IMR-90 (cell line): ENCODE results near the gene HACD4. TPM values are rescaled to one million over a fixed set of nuclear protein-coding genes. Genes with fewer than 3 reads are reported as not detected.
A peak's percentile ranks its signal among the peaks of the same experiment; 100 is the strongest.

ENCODE experiments used
- ATAC-seq: fragments of 200-7000 bp; cut with Tn5 transposase; 2 replicates; pipeline ENCODE4 v1.9.1; 2020; ENCODE audit warnings: low read depth, mild to moderate bottlenecking, moderate library complexity
- BruUV-seq: library from RNA; stranded (reverse); fragments of 400-500 nt; replicated peaks from 2 replicates; lab custom pipeline; 2021; lab: Mats Ljungman, UMichigan
- CTCF ChIA-PET: fragments of 300-600 bp; formaldehyde crosslinking; extraction: SDS; loops from one replicate; lab custom pipeline; 2021; ENCODE audit warnings: antibody characterized with exemption; lab: Yijun Ruan, JAX
- POLR2A ChIA-PET: fragments of 300-600 bp; sonication (Branson Sonifier 250); formaldehyde crosslinking; loops from one replicate; lab custom pipeline; 2022; ENCODE audit warnings: antibody characterized with exemption; ENCODE audit not compliant: unreplicated experiment; lab: Charles Lee
- DNase-seq: peaks from one replicate; pipeline ENCODE4 v3.0.0; 2013
- H2AFZ ChIP-seq: replicated peaks from 2 replicates; pipeline ENCODE3; 2013; ENCODE audit warnings: low read length, mild to moderate bottlenecking; ENCODE audit not compliant: poor library complexity
- H2AK5ac ChIP-seq: 2 replicates; pipeline ENCODE4 v1.6.1; 2013; ENCODE audit warnings: low read depth, low read length, inconsistent platforms
- H2AK9ac ChIP-seq: replicated peaks from 2 replicates; pipeline ENCODE3; 2013; ENCODE audit warnings: mild to moderate bottlenecking, low read depth, low read length, moderate library complexity; ENCODE audit not compliant: poor library complexity
- H2BK120ac ChIP-seq: 2 replicates; pipeline ENCODE4 v1.6.1; 2013; ENCODE audit warnings: low read depth, low read length, inconsistent platforms
- H2BK15ac ChIP-seq: 3 replicates; pipeline ENCODE4 v1.6.1; 2013; ENCODE audit warnings: low read depth, low read length, inconsistent platforms
- H2BK20ac ChIP-seq: 2 replicates; pipeline ENCODE4 v1.6.1; 2013; ENCODE audit warnings: low read depth, mild to moderate bottlenecking, inconsistent platforms, low read length, moderate library complexity
- H2BK5ac ChIP-seq: 2 replicates; pipeline ENCODE4 v1.6.1; 2013; ENCODE audit warnings: mild to moderate bottlenecking, low read depth, low read length, inconsistent platforms; ENCODE audit not compliant: poor library complexity, severe bottlenecking
- H3K14ac ChIP-seq: replicated peaks from 2 replicates; pipeline ENCODE4 v1.6.1; 2013; ENCODE audit warnings: low read depth, low read length, inconsistent platforms
- H3K18ac ChIP-seq: 2 replicates; pipeline ENCODE4 v1.6.1; 2013; ENCODE audit warnings: low read depth, low read length, control low read depth
- H3K23ac ChIP-seq: 2 replicates; pipeline ENCODE4 v1.6.1; 2013; ENCODE audit warnings: low read depth, low read length, inconsistent platforms
- H3K27ac ChIP-seq: 2 replicates; pipeline ENCODE4 v1.5.1; 2013; ENCODE audit warnings: mild to moderate bottlenecking, control low read depth, low read length; ENCODE audit not compliant: insufficient read depth
- H3K27me3 ChIP-seq: 2 replicates; pipeline ENCODE4 v1.6.1; 2013; ENCODE audit warnings: low read length; ENCODE audit not compliant: control insufficient read depth, insufficient read depth
- H3K36me3 ChIP-seq: 2 replicates; pipeline ENCODE4 v1.6.1; 2013; ENCODE audit warnings: low read length, mixed read lengths; ENCODE audit not compliant: control insufficient read depth, insufficient read depth
- H3K4ac ChIP-seq: 2 replicates; pipeline ENCODE4 v1.6.1; 2013; ENCODE audit warnings: low read depth, low read length, inconsistent platforms
- H3K4me1 ChIP-seq: 2 replicates; pipeline ENCODE4 v1.6.1; 2013; ENCODE audit warnings: low read length, mixed read lengths; ENCODE audit not compliant: control insufficient read depth, insufficient read depth
- H3K4me2 ChIP-seq: 2 replicates; pipeline ENCODE4 v1.6.1; 2013; ENCODE audit warnings: low read depth, mild to moderate bottlenecking, control low read depth, low read length, moderate library complexity
- H3K4me3 ChIP-seq: 2 replicates; pipeline ENCODE4 v1.5.1; 2013; ENCODE audit warnings: low read depth, mild to moderate bottlenecking, control low read depth, low read length, moderate library complexity; ENCODE audit not compliant: insufficient read depth
- H3K56ac ChIP-seq: 2 replicates; pipeline ENCODE4 v1.6.1; 2013; ENCODE audit warnings: low read length, inconsistent platforms; ENCODE audit not compliant: insufficient read depth; ENCODE audit errors: extremely low read depth
- H3K79me1 ChIP-seq, 2 experiments: 2 replicates each; pipeline ENCODE4 v1.6.1; 2013; ENCODE audit warnings: low read length in 2 of 2, inconsistent platforms in 1 of 2, low read depth in 1 of 2
- H3K9ac ChIP-seq: 2 replicates; pipeline ENCODE4 v1.6.1; 2013; ENCODE audit warnings: low read depth, low read length, control low read depth
- H3K9me1 ChIP-seq: 2 replicates; pipeline ENCODE4 v1.6.1; 2013; ENCODE audit warnings: low read length, inconsistent platforms; ENCODE audit not compliant: insufficient read depth
- H3K9me3 ChIP-seq: 2 replicates; pipeline ENCODE4 v1.6.1; 2013; ENCODE audit warnings: low read length; ENCODE audit not compliant: control insufficient read depth, insufficient read depth
- H4K20me1 ChIP-seq: 2 replicates; pipeline ENCODE4 v1.6.1; 2013; ENCODE audit warnings: low read length, inconsistent platforms; ENCODE audit not compliant: insufficient read depth
- H4K5ac ChIP-seq: 2 replicates; pipeline ENCODE4 v1.6.1; 2013; ENCODE audit warnings: mild to moderate bottlenecking, low read depth, low read length, control low read depth
- H4K8ac ChIP-seq, 2 experiments: 2 replicates each; pipeline ENCODE4 v1.6.1; 2013; ENCODE audit warnings: low read depth in 2 of 2, low read length in 2 of 2, control low read depth in 1 of 2, inconsistent platforms in 1 of 2
- H4K91ac ChIP-seq: 2 replicates; pipeline ENCODE4 v1.6.1; 2013; ENCODE audit warnings: low read depth, low read length, inconsistent platforms; ENCODE audit not compliant: insufficient read depth
- BHLHE40 ChIP-seq: fragments of 150-350 bp; IDR thresholded peaks from 2 replicates; pipeline ENCODE4 v1.6.1; 2016; ENCODE audit warnings: mild to moderate bottlenecking, low read depth, low read length
- CEBPB ChIP-seq: IDR thresholded peaks from 2 replicates; pipeline ENCODE4 v1.6.1; 2012; ENCODE audit warnings: low read depth, low read length, improper control_type of control experiment
- CHD1 ChIP-seq: IDR thresholded peaks from 2 replicates; pipeline ENCODE4 v1.6.1; 2012; ENCODE audit warnings: low read depth, low read length, improper control_type of control experiment
- ELK1 ChIP-seq: fragments of 150-350 bp; IDR thresholded peaks from 2 replicates; pipeline ENCODE4 v1.6.1; 2016; ENCODE audit warnings: low read depth, mild to moderate bottlenecking, low read length, moderate library complexity, borderline replicate concordance
- MAFK ChIP-seq: IDR thresholded peaks from 2 replicates; pipeline ENCODE4 v1.6.1; 2012; ENCODE audit warnings: low read depth, low read length, improper control_type of control experiment
- MAZ ChIP-seq: IDR thresholded peaks from 2 replicates; pipeline ENCODE4 v1.6.1; 2012; ENCODE audit warnings: low read depth, mild to moderate bottlenecking, low read length, improper control_type of control experiment, moderate library complexity, borderline replicate concordance
- MXI1 ChIP-seq: IDR thresholded peaks from 2 replicates; pipeline ENCODE4 v1.6.1; 2012; ENCODE audit warnings: low read depth, mild to moderate bottlenecking, low read length, moderate library complexity, borderline replicate concordance
- NFE2L2 ChIP-seq: fragments of 150-350 bp; IDR thresholded peaks from 2 replicates; pipeline ENCODE4 v1.6.1; 2016; ENCODE audit warnings: low read depth, mild to moderate bottlenecking, low read length
- RAD21 ChIP-seq: IDR thresholded peaks from 2 replicates; pipeline ENCODE4 v1.6.1; 2012; ENCODE audit warnings: low read length, improper control_type of control experiment
- RCOR1 ChIP-seq: IDR thresholded peaks from 2 replicates; pipeline ENCODE4 v1.6.1; 2012; ENCODE audit warnings: mild to moderate bottlenecking, low read length, improper control_type of control experiment; ENCODE audit not compliant: insufficient replicate concordance
- RFX5 ChIP-seq: IDR thresholded peaks from 2 replicates; pipeline ENCODE4 v1.8.0; 2012; ENCODE audit warnings: low read depth, mild to moderate bottlenecking, low read length, moderate library complexity
- SMC3 ChIP-seq: fragments of 150-350 bp; IDR thresholded peaks from 2 replicates; pipeline ENCODE4 v1.6.1; 2016; ENCODE audit warnings: low read depth, mild to moderate bottlenecking, antibody characterized with exemption, low read length, moderate library complexity
- USF2 ChIP-seq: fragments of 150-350 bp; IDR thresholded peaks from 2 replicates; pipeline ENCODE4 v1.6.1; 2017; ENCODE audit warnings: mild to moderate bottlenecking, antibody characterized with exemption, low read length, low read depth
- dilution Hi-C: fragments of 300-500 bp; cut with HindIII; formaldehyde crosslinking; loops from one replicate; pipeline ENCODE4 v1.14.3; 2018; ENCODE audit warnings: low sequenced_read_pairs; ENCODE audit not compliant: unreplicated experiment
- in situ Hi-C: fragments of 300-500 bp; cut with MboI; formaldehyde crosslinking; loops from 3 replicates; pipeline ENCODE4 v1.14.3; 2019; ENCODE audit warnings: low sequenced_read_pairs, inconsistent platforms, mixed read lengths
- intact Hi-C: fragments of 100-400 bp; cut with micrococcal nuclease; formaldehyde crosslinking; loops from 2 replicates; pipeline ENCODE4 v1.10.0; 2022
- polyA plus RNA-seq, 3 experiments: library from polyadenylated mRNA; depleted of rRNA; stranded (reverse); fragments of >200 nt; gene quantifications; 2 replicates each; pipeline ENCODE4 v1.2.3, GENCODE V29; 2012; ENCODE audit warnings: low replicate concordance in 1 of 3
- total RNA-seq: library from RNA; depleted of rRNA; stranded (reverse); fragments of >200 nt; gene quantifications from 2 replicates; pipeline ENCODE4 v1.2.3, GENCODE V29; 2012

Gene HACD4
- total and polyA plus RNA-seq, 2 of the 4 experiments (the other 2 are of a cell fraction): 1.9 to 2.2 TPM

GRCh38 chr9:21016701-21017491 is 14.5 kb downstream of the HACD4 start (continued):
- TF ChIP-seq ELK1: no peak

- ATAC-seq: no peak
- TF ChIP-seq BHLHE40: no peak
- TF ChIP-seq RFX5: no peak
- no peak for TF ChIP-seq ELK1
- TF ChIP-seq SMC3: no peak
- TF ChIP-seq MAFK: no peak
- TF ChIP-seq MAZ: no peak
- TF ChIP-seq NFE2L2: no peak
- TF ChIP-seq CEBPB: no peak
- TF ChIP-seq USF2: no peak
- TF ChIP-seq CHD1: no peak
- TF ChIP-seq MXI1: no peak
- TF ChIP-seq RCOR1: no peak
- TF ChIP-seq RAD21: no peak
Observed at GRCh38 chr9:21015995-21016394, 15.4 kb downstream of the HACD4 start.

More at GRCh38 chr9:21015995-21016394, 15.4 kb downstream of the HACD4 start:
- Histone ChIP-seq H4K91ac (no peak overlapping the region), H2BK5ac (no peak overlapping the region), H3K4ac (peak overlapping the region; percentile 14), H3K4me3 (no peak overlapping the region), H3K9me1 (0 out of 2 replicates have a peak, but pooled peaks cover 3% of the 10 kb centered on the region), H2BK120ac (peak overlapping the region; percentile 11; the same call in 1 of the 2 replicates), H4K20me1 (no peaks in the 10 kb centered on the region), H2BK20ac (peak overlapping the region; percentile 2; the same call in 1 of the 2 replicates), H4K5ac (no peak overlapping the region), H4K8ac (no peak overlapping the region), H3K4me1 (peaks cover 2% of the 10 kb centered on the region), H3K9ac (no peak overlapping the region), H3K27me3 (no peaks in the 10 kb centered on the region), H3K4me2 (no peak overlapping the region), H2AK5ac (peak overlapping the region; percentile 5; the same call in 1 of the 2 replicates), H2BK15ac (peak overlapping the region; percentile 8; the same call in 1 of the 3 replicates), H3K18ac (peak overlapping the region; percentile 36; the same call in 1 of the 2 replicates), H3K14ac (peak overlapping the region; percentile 60; the same call in 1 of the 2 replicates), H3K36me3 (no peaks in the 10 kb centered on the region), H3K23ac (no peak overlapping the region), H2AFZ (no peak overlapping the region), H3K9me3 (no peaks in the 10 kb centered on the region), H2AK9ac (no peak overlapping the region), H3K27ac (no peak overlapping the region), H3K79me1 (no peaks in the 10 kb centered on the region), H3K56ac (no peak overlapping the region)
- BruUV-seq: no TSS peak
- CTCF ChIA-PET: interaction anchor here (1.0 kb wide), 1 partner anchor 54 kb away, joined by 4 read pairs; no protein-coding TSS in a partner anchor
- dilution Hi-C loops: no loop called here
- intact Hi-C loops: no loop called here
- in situ Hi-C loops: no loop called here
- POLR2A ChIA-PET: no interaction called here
- DNase-seq: no peak
